HL-60/S4 (cell line): ENCODE measurements around the gene BCL2L13.

ENCODE experiments used
- in situ Hi-C: fragments of 300-500 bp; cut with MboI; formaldehyde crosslinking; loops from 2 replicates; pipeline ENCODE4 v1.14.3; 2022; ENCODE audit warnings: low sequenced_read_pairs

Gene BCL2L13

DNA sequence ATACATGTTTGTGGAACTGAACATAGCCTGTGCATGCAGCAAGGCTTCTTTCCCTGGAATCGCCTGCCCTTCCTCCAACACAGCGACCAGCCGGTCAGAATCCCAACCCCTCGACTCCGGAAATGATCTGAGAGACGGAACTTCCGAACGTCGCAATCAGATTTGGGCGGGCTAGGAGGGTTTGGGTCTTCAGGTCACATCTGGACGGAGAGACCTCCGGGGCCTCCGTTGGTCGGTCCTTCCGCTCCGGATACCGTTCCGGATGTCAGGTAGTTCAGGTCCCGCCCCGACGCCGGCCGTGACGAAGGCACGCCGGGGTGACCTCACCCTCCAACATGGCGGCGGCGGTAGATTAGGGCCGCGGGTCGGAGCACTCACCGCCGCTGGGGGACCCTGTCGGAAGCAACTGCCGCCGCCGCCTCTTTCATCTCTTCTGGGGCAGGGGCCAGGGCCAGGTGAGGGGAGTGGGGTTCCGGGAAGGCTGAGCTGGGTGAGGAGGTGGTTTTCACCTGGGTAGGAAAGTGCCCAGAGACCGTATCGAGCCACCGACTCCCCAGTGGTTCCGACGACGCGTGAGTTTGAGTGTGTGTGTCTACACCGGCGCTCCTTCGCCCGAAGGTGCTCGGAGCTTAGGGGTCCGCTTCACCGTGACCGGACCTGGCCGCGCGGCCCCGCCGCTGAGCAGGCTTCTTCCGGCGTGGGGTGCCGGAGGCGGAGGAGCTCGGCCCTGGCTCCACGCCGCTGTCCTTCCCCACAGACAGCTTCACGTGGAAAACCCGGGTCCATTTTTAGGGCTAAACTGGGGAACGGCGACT lies at the start of gene BCL2L13:
Gene BCL2L13 (plus strand): TSS at position 326 of the 815 bp plus-strand sequence. CDS start 16,955 bp downstream, outside the sequence.
- in situ Hi-C loops = loop anchor here (10.0 kb wide), 1 partner anchor 136 kb away; the partner anchor contains the start of gene BID

- in situ Hi-C loops = no loop called here
Observed at GRCh38 chr22:17589810-17590375, 48.7 kb upstream of the BCL2L13 start.

DNA sequence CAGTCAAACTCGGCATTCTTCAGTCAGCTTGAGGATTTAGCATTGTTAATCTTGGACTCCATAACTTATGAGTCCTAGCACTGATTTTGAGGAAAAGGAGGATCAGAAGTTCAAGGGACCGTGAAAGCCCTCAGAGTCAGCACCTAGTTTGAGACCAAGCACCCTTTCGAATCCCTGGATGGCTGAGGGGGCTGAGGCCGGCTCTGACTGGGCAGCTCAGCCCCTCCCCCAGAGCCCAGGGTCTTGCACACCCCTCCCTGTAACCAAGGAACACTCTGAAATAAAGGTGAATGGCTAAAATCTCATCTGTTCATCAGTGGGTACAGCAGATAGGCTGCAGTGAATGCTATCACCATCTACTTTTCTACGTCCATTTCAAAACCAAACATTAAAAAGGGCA lies 48.0 kb upstream of the BCL2L13 start:
- in situ Hi-C loops = no loop called here

GRCh38 chr22:17592201-17592600 lies 46.4 kb upstream of the BCL2L13 start:
- in situ Hi-C loops = no loop called here

DNA sequence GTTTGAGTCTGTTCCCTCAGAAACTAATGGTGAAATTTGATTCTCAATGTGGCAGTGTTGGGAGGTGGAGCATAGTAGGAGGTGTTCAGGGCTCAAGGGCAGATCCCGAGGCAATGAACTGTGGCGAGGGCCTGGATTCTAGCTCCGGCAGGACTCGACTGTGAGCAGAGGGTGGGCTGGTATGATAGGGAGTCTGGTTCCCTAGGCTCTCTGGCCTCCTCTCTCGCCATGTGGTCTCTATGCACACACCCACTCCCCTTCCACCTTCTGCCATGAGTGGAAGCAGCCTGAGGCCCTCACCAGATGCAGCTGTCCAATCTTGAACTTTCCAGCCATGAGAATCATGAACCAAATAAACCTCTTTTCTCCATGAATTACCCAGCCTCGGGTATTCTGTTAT lies 42.3 kb upstream of the BCL2L13 start:
- in situ Hi-C loops = no loop called here

DNA sequence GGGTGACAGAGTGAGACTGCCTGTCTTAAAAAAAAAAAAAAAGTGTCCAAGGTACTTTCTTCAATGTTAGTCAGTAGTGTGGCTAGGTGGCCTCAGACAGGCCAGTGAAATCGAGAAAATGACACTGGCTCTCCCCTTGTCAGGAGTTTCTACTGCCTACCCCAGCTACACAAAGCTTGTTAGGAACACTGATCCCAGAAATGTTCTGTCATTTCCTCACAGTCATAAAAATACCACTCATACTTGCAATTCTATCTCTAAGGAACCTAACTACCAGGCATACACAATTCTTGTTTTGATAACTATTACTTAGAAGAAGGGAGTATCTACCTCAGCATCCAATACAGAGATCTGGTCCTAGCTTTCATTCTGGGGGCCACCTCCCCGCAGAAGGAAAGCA lies 41.3 kb upstream of the BCL2L13 start:
- in situ Hi-C loops = no loop called here

DNA sequence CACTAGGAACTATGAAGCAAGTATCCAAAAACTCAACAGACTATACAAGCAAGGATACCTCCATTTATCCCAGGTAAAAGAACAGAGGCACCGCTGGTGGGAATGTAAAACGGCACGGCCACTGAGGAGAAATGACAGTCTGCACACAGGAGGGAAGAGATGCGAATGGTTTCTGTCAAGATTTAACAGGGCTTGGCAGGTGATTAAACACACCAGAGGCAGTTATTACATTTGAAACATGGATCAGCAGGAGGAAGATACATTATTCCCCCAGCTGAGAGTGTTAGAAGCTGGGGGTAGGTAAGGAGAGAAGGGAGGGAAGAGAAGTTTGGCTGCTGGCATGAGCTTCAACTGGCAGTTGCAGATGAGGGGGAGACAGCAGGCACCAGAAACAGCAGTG lies 40.2 kb upstream of the BCL2L13 start:
- in situ Hi-C loops = no loop called here

DNA sequence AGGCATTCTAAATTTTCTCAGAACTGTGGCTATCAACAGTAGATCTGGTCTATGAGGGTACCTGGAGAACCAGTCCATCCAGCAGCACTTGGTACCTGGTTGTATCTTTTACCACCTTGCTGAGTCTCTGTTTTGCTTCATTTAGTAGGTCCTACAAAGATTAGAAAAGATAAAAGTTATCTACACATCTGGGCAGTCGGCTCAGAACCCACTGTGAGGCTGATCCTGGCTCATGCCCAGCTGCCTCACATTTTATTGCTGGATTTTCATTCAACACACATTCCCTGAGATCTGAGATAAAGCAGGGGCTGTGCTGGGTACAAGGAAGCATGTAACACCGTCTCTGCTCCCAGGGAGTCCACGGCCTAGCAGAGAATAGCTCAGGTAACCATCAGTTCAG lies 37.5 kb upstream of the BCL2L13 start:
- in situ Hi-C loops = no loop called here

GRCh38 chr22:17603668-17604067 lies 34.9 kb upstream of the BCL2L13 start:
- in situ Hi-C loops = no loop called here

DNA sequence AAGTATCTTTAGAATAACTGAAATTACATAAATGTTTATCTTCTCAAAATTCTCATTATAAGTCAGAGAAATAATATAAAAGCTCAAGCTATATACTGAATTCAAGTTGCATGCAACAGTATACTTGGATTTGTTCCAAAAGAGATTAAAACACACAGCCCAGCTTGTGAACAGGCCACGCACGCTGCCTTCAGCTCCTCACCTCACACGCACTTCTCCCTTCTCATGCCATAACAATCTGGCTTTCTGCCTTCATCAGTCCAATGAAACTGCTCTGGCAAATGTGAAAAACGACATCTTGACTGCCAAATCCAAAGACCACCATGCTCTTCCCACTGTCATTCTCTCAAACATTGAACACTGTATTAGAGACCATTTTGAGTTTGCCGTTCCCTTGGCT lies 32.1 kb upstream of the BCL2L13 start:
- in situ Hi-C loops = no loop called here

DNA sequence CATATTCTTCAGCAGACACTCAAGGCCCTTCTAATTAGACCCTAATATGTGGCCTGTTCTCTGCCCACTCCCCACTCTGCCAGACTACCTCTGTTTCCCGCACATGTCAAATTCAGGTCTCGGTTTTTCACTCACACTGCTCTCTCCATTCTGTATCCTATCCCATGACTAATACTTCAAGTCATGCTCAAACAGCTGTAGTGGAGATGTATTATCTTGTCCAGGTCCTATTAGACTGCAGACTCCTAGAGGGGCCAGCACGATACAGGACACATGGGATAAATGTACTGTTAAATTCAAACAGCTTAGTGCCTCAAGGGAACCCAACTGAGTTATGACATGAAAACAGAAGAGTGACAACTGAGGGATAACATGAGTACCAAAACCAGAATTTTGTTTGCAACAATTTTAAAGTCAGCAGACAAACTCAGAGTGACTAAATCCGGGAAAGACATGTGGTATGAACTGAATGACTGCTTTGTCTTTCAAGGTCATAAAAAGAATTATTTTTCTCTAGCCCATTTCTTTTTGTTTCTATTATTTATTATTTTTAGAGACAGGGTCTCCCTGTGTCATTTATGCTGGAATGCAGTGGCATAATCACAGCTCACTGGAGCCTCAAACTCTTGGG lies 30.6 kb upstream of the BCL2L13 start:
- in situ Hi-C loops = no loop called here

DNA sequence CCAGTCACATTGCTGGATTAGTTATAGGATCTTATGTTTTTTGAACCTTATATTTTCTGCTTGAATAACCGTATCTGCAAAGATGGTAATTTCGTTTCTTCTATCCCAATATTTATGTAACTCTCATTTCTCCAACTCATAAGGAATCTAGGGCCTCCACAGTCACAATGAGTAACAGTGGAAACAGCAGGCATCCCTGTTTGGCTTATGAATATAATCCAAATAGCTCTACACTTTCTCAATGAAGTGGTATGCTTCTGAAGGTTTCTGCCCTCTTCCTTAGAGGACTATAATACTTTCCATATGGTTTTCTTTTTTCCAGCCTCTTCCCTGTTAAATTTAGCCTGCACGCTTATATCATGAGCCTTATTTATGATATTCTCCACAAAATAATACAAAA lies 26.5 kb upstream of the BCL2L13 start:
- in situ Hi-C loops = no loop called here

DNA sequence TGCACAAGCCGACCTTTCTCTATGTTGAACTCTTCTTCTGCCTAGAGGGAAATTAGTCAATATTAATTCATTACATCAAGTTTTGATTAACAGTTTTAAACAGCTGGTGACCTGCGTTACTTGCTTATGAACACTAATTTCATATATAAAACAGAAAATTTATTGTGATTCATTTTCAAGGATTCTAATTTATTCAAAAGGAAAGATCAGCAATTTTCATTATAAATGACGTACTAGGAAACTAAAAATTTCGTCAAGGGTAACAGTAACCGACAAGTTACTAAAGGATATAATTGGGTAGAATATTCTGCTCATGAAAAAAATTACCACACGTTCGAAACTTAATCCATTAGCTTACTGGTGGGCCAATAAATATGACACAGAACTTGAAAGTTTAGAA lies 25.3 kb upstream of the BCL2L13 start:
- in situ Hi-C loops = no loop called here

DNA sequence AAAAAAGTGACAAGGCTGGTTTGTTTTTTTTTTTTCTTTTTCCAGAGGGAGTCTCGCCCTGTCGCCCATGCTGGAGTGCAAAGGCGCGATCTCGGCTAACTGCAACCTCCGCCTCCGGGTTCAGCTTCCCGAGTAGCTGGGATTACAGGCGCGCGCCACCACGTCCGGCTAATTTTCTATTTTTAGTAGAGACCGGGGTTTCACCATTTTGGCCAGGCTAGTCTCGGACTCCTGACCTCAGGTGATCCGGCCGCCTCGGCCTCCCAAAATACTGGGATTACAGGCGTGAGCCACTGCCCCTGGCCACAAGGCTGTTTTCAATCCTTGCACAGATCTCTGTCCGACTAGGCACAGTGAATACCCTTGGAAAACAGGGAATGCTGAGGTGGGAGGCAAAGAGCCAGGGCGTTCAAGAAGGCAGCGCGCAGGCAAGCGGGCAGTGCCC lies 10.6 kb upstream of the BCL2L13 start:
- in situ Hi-C loops = no loop called here

GRCh38 chr22:17628406-17629172 lies 10.0 kb upstream of the BCL2L13 start, which contains the start of gene ATP6V1E1:
Gene ATP6V1E1 (minus strand): TSS chr22:17628749. CDS start chr22:17628635, 114 bp downstream.
- in situ Hi-C loops = no loop called here

DNA sequence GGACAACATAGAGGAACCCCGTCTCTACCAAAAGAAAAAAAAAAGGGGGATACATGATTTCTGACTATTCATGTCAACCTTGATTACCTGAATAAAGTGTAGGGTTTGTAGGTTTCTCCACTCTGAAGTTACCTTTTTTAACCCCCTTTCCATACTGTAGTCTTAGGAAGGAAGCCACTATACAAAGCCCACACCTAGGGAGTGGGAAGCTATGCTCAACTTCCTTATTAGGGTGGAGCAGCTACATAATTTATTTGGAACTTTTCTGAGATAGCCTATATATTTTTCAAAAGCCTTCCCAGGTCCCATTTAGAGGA lies 9.4 kb upstream of the BCL2L13 start:
- in situ Hi-C loops = no loop called here

- in situ Hi-C loops = loop anchor here (10.0 kb wide), 1 partner anchor 145 kb away; the partner anchor contains the start of gene BID
Observed at GRCh38 chr22:17629641-17630040, 8.9 kb upstream of the BCL2L13 start.

GRCh38 chr22:17631076-17631565 lies 7.4 kb upstream of the BCL2L13 start:
- in situ Hi-C loops = loop anchor here (10.0 kb wide), 1 partner anchor 144 kb away; the partner anchor contains the start of gene BID

DNA sequence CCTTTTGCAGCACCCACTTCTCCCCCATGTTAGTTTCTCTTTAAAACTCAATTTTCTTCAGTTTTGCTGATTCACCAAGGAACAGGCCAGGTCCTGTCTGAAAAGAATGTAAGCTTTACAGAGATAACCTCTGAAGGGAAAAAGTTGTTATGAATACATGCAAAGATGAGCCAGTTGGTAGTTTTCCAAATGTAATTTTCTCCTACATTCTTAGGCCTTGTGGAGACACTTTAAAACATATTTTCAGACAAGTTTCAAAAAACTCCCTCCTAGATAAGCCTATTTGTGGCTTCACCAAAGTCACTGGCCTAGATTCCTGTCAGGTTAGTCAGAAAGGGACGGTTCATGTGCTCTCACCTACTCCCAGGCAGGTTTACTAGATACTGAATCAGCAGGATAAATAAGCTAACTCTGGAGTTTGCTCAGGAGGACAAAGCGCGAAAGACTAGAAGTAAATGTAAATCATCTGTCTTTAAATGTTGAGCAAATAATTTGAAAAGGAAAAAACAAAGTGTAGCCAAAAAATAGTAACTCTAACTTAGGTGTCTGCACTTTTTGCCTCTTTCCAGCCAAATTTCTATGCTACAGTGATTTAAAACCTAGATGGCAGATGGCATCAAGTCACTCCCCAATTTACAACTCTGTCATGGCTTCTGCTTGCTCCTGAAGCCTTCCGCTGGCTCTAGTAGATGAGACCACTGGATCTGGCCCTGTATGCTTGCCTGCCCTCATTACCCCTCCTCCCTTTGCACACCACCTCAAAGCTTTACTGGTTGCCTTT lies 5.2 kb upstream of the BCL2L13 start:
- in situ Hi-C loops = loop anchor here (10.0 kb wide), 1 partner anchor 141 kb away; the partner anchor contains the start of gene BID

DNA sequence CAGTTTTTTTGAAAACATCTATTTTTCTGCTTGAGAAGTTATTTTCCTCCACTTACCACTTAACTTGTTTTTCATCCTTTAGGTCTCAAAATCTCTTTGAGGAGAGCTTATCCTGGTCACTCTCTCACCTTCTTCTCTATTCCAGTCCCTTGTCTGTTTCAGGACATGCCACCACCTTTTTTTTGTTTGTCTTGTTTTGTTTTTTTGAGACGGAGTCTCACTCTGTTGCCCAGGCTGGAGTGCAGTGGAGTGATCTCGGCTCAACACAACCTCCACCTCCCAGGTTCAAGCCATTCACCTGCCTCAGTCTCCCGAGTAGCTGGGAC lies 4.6 kb upstream of the BCL2L13 start:
- in situ Hi-C loops = loop anchor here (10.0 kb wide), 1 partner anchor 141 kb away; the partner anchor contains the start of gene BID
